Measurements from ENCODE around the gene RILPL2.
"Not testable (repeated sequence)": the region's sequence is repeated elsewhere in the genome, so short reads cannot be mapped to it uniquely, and the experiment has no call there.

Gene RILPL2

GRCh38 chr12:123441523-123442164 lies 5.2 kb upstream of the RILPL2 start:
- Mint-ChIP-seq H3K36me3 (ENCODE audit: low read depth) (no peaks in the 10 kb centered on the region), H3K4me1 (ENCODE audit: low read depth) (peaks cover 14% of the 10 kb centered on the region), H3K9me3 (no peaks in the 10 kb centered on the region), H3K4me3 (no peak overlapping the region), H3K27me3 (ENCODE audit: low read depth) (no peaks in the 10 kb centered on the region), H3K27ac (no peak overlapping the region)
- no peak for DNase-seq (ENCODE audit: low spot score)

- Mint-ChIP-seq H3K4me1 (ENCODE audit: low read depth) (peaks cover 30% of the 10 kb centered on the region), H3K4me3 (peak overlapping the region; percentile 96)
These were observed 858 bp downstream of the RILPL2 start for GRCh38 chr12:123435636-123436016.

GRCh38 chr12:123433615-123434014 lies 2.9 kb downstream of the RILPL2 start:
- Mint-ChIP-seq H3K4me1 (ENCODE audit: low read depth) (peaks cover 33% of the 10 kb centered on the region), H3K36me3 (ENCODE audit: low read depth) (peaks cover 35% of the 10 kb centered on the region), H3K4me3 (peak overlapping the region; percentile 79)

More at GRCh38 chr12:123435636-123436016, 858 bp downstream of the RILPL2 start:
- H3K27ac Mint-ChIP-seq: peak overlapping the region; percentile 95
- H3K27me3 Mint-ChIP-seq (ENCODE audit: low read depth): no peaks in the 10 kb centered on the region
- DNase-seq (ENCODE audit: low spot score): no peak
- H3K9me3 Mint-ChIP-seq: no peaks in the 10 kb centered on the region
- H3K36me3 Mint-ChIP-seq (ENCODE audit: low read depth): peaks cover 22% of the 10 kb centered on the region

GRCh38 chr12:123431951-123432817 lies 4.3 kb downstream of the RILPL2 start:
- DNase-seq (ENCODE audit: low spot score): peak; percentile 31
- H3K9me3 Mint-ChIP-seq; H3K27me3 Mint-ChIP-seq (ENCODE audit: low read depth): not testable (repeated sequence)
- peak overlapping the region; percentile 79 for H3K4me3 Mint-ChIP-seq
- peak overlapping the region; percentile 72 for H3K27ac Mint-ChIP-seq
- H3K4me1 Mint-ChIP-seq (ENCODE audit: low read depth): peaks cover 40% of the 10 kb centered on the region
- H3K36me3 Mint-ChIP-seq (ENCODE audit: low read depth): peaks cover 42% of the 10 kb centered on the region

More at GRCh38 chr12:123433615-123434014, 2.9 kb downstream of the RILPL2 start:
- Mint-ChIP-seq H3K27ac (peak overlapping the region; percentile 44), H3K9me3 (no peaks in the 10 kb centered on the region), H3K27me3 (ENCODE audit: low read depth) (no peaks in the 10 kb centered on the region)
- DNase-seq (ENCODE audit: low spot score): no peak

GRCh38 chr12:123429101-123429500 lies 7.4 kb downstream of the RILPL2 start:
- H3K27me3 Mint-ChIP-seq (ENCODE audit: low read depth); H3K4me3 Mint-ChIP-seq; H3K9me3 Mint-ChIP-seq; DNase-seq (ENCODE audit: low spot score): not testable (repeated sequence)
- Mint-ChIP-seq H3K27ac (peak overlapping the region; percentile 66), H3K36me3 (ENCODE audit: low read depth) (peaks cover 46% of the 10 kb centered on the region), H3K4me1 (ENCODE audit: low read depth) (peaks cover 32% of the 10 kb centered on the region)

- peak overlapping the region; percentile 66 for H3K27ac Mint-ChIP-seq
- H3K4me1 Mint-ChIP-seq (ENCODE audit: low read depth): peaks cover 29% of the 10 kb centered on the region
- H3K36me3 Mint-ChIP-seq (ENCODE audit: low read depth): peaks cover 49% of the 10 kb centered on the region
- peak overlapping the region; percentile 40 for H3K4me3 Mint-ChIP-seq
- DNase-seq (ENCODE audit: low spot score): no peak
- no peaks in the 10 kb centered on the region for H3K27me3 Mint-ChIP-seq (ENCODE audit: low read depth)
- H3K9me3 Mint-ChIP-seq: no peaks in the 10 kb centered on the region
These were observed 7.9 kb downstream of the RILPL2 start for GRCh38 chr12:123428591-123428990.

- peak overlapping the region; percentile 77 for H3K27ac Mint-ChIP-seq
- H3K9me3 Mint-ChIP-seq: no peaks in the 10 kb centered on the region
- peaks cover 19% of the 10 kb centered on the region for H3K4me1 Mint-ChIP-seq (ENCODE audit: low read depth)
- DNase-seq (ENCODE audit: low spot score): no peak
- peaks cover 47% of the 10 kb centered on the region for H3K36me3 Mint-ChIP-seq (ENCODE audit: low read depth)
- no peaks in the 10 kb centered on the region for H3K27me3 Mint-ChIP-seq (ENCODE audit: low read depth)
- no peak overlapping the region for H3K4me3 Mint-ChIP-seq
These were observed 9.3 kb downstream of the RILPL2 start for GRCh38 chr12:123427036-123427769.

- Mint-ChIP-seq H3K36me3 (ENCODE audit: low read depth) (peaks cover 27% of the 10 kb centered on the region), H3K27ac (no peak overlapping the region), H3K27me3 (ENCODE audit: low read depth) (no peaks in the 10 kb centered on the region), H3K4me3 (no peak overlapping the region), H3K9me3 (no peaks in the 10 kb centered on the region), H3K4me1 (ENCODE audit: low read depth) (no peaks in the 10 kb centered on the region)
- no peak for DNase-seq (ENCODE audit: low spot score)
These were observed 15.2 kb downstream of the RILPL2 start for GRCh38 chr12:123421314-123421713.

GRCh38 chr12:123410041-123410412 lies 26.5 kb downstream of the RILPL2 start:
- H3K4me3 Mint-ChIP-seq: no peak overlapping the region
- no peak for DNase-seq (ENCODE audit: low spot score)
- no peak overlapping the region for H3K27ac Mint-ChIP-seq
- H3K9me3 Mint-ChIP-seq: no peaks in the 10 kb centered on the region
- no peaks in the 10 kb centered on the region for H3K27me3 Mint-ChIP-seq (ENCODE audit: low read depth)
- no peaks in the 10 kb centered on the region for H3K4me1 Mint-ChIP-seq (ENCODE audit: low read depth)
- peaks cover 29% of the 10 kb centered on the region for H3K36me3 Mint-ChIP-seq (ENCODE audit: low read depth)

- H3K27me3 Mint-ChIP-seq (ENCODE audit: low read depth); H3K4me3 Mint-ChIP-seq; H3K9me3 Mint-ChIP-seq; H3K27ac Mint-ChIP-seq; DNase-seq (ENCODE audit: low spot score); H3K4me1 Mint-ChIP-seq (ENCODE audit: low read depth): not testable (repeated sequence)
- peaks cover 32% of the 10 kb centered on the region for H3K36me3 Mint-ChIP-seq (ENCODE audit: low read depth)
These were observed 27.0 kb downstream of the RILPL2 start for GRCh38 chr12:123409284-123410040.

- H3K27me3 Mint-ChIP-seq (ENCODE audit: low read depth); H3K4me1 Mint-ChIP-seq (ENCODE audit: low read depth); H3K9me3 Mint-ChIP-seq; H3K27ac Mint-ChIP-seq; H3K4me3 Mint-ChIP-seq; DNase-seq (ENCODE audit: low spot score): not testable (repeated sequence)
- H3K36me3 Mint-ChIP-seq (ENCODE audit: low read depth): peaks cover 38% of the 10 kb centered on the region
These were observed 27.9 kb downstream of the RILPL2 start for GRCh38 chr12:123408619-123409018.

- H3K27me3 Mint-ChIP-seq (ENCODE audit: low read depth); H3K4me3 Mint-ChIP-seq; H3K27ac Mint-ChIP-seq; H3K9me3 Mint-ChIP-seq; DNase-seq (ENCODE audit: low spot score); H3K4me1 Mint-ChIP-seq (ENCODE audit: low read depth): not testable (repeated sequence)
- peaks cover 40% of the 10 kb centered on the region for H3K36me3 Mint-ChIP-seq (ENCODE audit: low read depth)
These were observed 28.6 kb downstream of the RILPL2 start for GRCh38 chr12:123407934-123408333.

GRCh38 chr12:123407269-123407668 lies 29.2 kb downstream of the RILPL2 start:
- H3K27me3 Mint-ChIP-seq (ENCODE audit: low read depth); H3K9me3 Mint-ChIP-seq; DNase-seq (ENCODE audit: low spot score); H3K4me3 Mint-ChIP-seq; H3K27ac Mint-ChIP-seq; H3K4me1 Mint-ChIP-seq (ENCODE audit: low read depth): not testable (repeated sequence)
- peaks cover 44% of the 10 kb centered on the region for H3K36me3 Mint-ChIP-seq (ENCODE audit: low read depth)
